ENCODE measurements around the gene TRAF2.
"Not testable (repeated sequence)": the region's sequence is repeated elsewhere in the genome, so short reads cannot be mapped to it uniquely, and the experiment has no call there.

The TRAF2 gene

GRCh38 chr9:136857581-136858412 is 28.5 kb upstream of the TRAF2 start:
- peak; percentile 33 for DNase-seq (ENCODE audit: low spot score)

- no peak for DNase-seq (ENCODE audit: low spot score)
Measured at GRCh38 chr9:136858452-136858843, 27.9 kb upstream of the TRAF2 start.

- peak; percentile 51 for DNase-seq (ENCODE audit: low spot score)
Measured at GRCh38 chr9:136858844-136859757, 27.2 kb upstream of the TRAF2 start.

GRCh38 chr9:136860529-136860928 is 25.8 kb upstream of the TRAF2 start:
- no peak for DNase-seq (ENCODE audit: low spot score)

- no peak for DNase-seq (ENCODE audit: low spot score)
Measured at GRCh38 chr9:136860933-136861873, 25.1 kb upstream of the TRAF2 start.

GRCh38 chr9:136861874-136862457 is 24.4 kb upstream of the TRAF2 start:
- no peak for DNase-seq (ENCODE audit: low spot score)

- DNase-seq (ENCODE audit: low spot score): no peak
Measured at GRCh38 chr9:136862849-136863622, 23.3 kb upstream of the TRAF2 start.

GRCh38 chr9:136863623-136864273 is 22.6 kb upstream of the TRAF2 start:
- no peak for DNase-seq (ENCODE audit: low spot score)

- DNase-seq (ENCODE audit: low spot score): no peak
Measured at GRCh38 chr9:136865041-136865767, 21.1 kb upstream of the TRAF2 start.

- no peak for DNase-seq (ENCODE audit: low spot score)
Measured at GRCh38 chr9:136865768-136866103, 20.6 kb upstream of the TRAF2 start.

GRCh38 chr9:136866898-136867421 is 19.4 kb upstream of the TRAF2 start:
- DNase-seq (ENCODE audit: low spot score): not testable (repeated sequence)

- no peak for DNase-seq (ENCODE audit: low spot score)
Measured at GRCh38 chr9:136867480-136867879, 18.8 kb upstream of the TRAF2 start.

GRCh38 chr9:136867917-136868316 is 18.4 kb upstream of the TRAF2 start:
- no peak for DNase-seq (ENCODE audit: low spot score)

GRCh38 chr9:136868644-136869043 is 17.7 kb upstream of the TRAF2 start:
- no peak for DNase-seq (ENCODE audit: low spot score)

- not testable (repeated sequence) for DNase-seq (ENCODE audit: low spot score)
Measured at GRCh38 chr9:136869611-136870010, 16.7 kb upstream of the TRAF2 start.

GRCh38 chr9:136875155-136875554 is 11.2 kb upstream of the TRAF2 start:
- no peak for DNase-seq (ENCODE audit: low spot score)

GRCh38 chr9:136876476-136876875 is 9.8 kb upstream of the TRAF2 start:
- no peak for DNase-seq (ENCODE audit: low spot score)

- no peak for DNase-seq (ENCODE audit: low spot score)
Measured at GRCh38 chr9:136880651-136881050, 5.7 kb upstream of the TRAF2 start.

GRCh38 chr9:136881691-136882108 is 4.6 kb upstream of the TRAF2 start:
- no peak for DNase-seq (ENCODE audit: low spot score)

All from SW480 (cell line).